GM19455 (cell line): ENCODE data around the gene LEKR1.

Experiments used
- ATAC-seq: cut with Tn5 transposase; IDR thresholded peaks from one replicate; pipeline ENCODE4 v1.9.1; 2021; ENCODE audit not compliant: unreplicated experiment

The LEKR1 gene

DNA sequence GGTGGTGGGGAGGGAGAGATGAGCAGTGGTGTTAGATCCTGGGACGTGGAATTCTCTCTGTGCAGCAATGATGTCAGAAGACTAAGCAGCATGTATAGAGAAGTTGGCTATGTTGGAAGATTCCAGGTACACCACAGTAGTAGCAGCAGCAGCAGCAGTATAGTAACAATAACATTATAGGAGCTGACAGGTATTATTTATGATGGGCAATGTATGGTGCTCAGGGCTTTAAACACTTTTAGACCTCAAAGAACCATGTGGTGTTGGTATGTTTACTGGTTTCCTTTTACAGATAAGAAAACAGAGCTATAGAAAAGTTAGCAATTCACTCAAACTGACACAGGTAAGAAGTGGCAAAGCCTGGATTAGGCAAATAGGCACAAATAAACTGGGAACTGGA is 229.9 kb downstream of the LEKR1 start:
- no peak for ATAC-seq

DNA sequence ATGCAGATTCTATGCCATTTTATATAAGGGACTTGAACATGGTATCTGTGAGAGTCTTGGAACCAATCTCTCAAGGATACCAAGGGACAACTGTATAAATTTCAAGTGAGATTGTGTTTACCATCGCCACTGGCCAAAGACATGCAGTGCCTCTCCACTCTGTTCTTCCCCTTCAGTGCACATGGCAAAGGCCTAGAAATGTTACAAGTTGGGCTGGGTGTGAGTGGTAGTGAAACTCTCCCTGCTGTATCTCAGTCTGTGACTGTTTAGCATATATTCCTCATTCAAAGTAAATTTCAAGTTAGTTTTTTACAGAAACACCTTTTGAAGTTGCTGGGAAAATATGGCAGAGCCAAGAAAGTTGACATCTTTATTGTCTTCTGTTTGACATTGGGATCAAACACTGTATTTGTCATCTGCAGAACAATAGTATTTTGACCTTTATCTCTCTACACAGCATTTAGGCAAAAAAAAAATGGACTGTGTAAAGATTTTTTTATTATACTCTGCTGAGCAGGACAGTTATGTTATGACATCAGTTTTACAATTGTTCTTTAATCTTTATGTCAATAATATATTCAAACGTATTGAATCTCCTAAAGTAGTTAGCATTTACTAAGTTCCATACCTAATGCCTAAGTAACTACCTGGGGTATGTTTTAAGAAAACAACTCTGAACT is 232.4 kb downstream of the LEKR1 start:
- no peak for ATAC-seq

DNA sequence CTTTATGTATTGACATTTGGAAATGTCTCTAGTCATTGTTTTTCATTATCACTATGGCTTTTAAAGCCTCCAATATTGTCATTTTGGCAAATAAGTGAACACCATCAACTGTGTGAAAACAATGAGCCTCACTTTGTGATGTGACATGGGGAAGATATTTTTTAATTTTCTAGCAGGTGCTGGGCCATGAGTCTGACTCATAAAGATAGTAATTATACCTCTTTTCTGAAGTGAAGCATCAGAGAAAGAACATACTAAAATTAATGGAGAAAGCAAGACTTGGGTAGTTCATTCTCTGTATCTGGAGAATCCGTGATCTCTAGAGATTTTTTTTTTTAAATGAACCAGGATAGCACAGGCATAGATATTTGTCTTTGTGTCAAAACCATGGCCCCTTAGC is 233.0 kb downstream of the LEKR1 start:
- ATAC-seq: peak; percentile 58

DNA sequence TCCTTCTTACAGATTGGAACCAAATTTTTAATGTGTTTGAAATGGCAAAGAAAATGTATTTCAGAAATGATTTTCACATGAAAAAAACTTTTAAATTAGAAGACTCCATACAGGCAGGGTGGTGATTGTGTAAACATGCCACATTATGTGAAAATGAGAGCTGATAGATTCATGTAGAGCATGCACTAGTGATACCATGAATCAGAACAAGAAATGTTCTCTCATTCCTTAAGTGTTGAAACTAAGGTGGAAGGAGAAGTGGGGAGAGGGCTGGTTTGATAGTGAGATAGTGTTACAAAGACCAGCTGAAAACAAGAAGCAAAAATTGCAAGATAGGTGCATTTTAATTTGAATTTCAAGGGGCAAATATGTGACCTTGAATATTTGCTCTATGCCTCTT is 233.5 kb downstream of the LEKR1 start:
- ATAC-seq: peak; percentile 72

DNA sequence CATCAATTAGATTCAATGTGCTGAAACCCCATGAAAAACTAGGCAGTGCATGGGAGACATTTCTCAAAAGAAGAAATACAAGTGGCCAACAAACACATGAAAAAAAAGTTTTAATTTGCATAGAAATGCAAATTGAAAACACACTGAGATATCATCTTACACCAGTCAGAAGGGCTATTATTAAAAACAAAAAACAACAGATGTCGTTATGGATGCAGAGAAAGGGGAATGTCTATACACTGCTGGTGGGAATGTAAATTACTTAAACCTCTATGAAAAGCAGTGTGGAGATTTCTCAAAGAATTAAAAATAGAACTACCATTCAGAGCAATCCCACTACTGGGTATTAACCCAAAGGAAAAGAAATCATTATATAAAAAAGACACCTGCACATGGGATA is 235.1 kb downstream of the LEKR1 start:
- ATAC-seq: no peak

DNA sequence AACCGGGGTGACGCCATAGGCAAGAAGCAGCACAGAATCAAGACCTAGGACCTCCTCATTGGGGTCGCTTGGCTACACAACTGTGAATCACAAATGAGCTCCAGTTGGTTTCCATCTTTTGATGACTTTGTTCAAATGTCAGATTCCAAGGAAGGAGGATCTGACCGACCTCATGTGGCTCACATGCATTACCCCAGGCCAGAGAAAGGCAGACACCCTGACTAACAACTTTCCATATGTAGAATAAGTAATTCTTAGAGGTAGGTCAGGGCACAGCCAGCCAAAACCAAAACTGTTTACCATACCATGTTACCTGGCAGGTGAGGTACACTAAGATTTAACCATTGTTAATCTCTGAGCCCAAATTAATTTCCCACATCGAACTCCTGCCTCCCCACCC is 237.3 kb downstream of the LEKR1 start:
- no peak for ATAC-seq

DNA sequence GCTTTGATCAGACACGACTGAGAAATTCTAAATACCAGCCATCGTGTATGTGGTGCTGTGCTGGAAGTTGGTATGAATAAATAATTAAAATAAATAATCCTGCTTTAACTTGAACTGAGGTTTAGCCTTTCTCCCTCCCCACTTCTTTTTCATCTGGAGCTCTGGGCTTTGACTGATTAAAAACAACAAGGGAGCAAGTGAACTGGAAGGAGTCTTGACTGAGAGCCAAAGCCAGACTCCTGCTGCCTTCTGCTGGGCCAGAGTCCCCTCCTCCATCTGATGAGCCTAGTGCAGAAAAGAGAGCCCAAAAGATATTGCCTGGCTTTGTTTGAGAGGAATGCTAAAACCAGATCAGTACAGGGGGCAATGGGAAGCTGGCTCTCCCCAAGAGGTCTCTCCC is 237.8 kb downstream of the LEKR1 start:
- no peak for ATAC-seq

DNA sequence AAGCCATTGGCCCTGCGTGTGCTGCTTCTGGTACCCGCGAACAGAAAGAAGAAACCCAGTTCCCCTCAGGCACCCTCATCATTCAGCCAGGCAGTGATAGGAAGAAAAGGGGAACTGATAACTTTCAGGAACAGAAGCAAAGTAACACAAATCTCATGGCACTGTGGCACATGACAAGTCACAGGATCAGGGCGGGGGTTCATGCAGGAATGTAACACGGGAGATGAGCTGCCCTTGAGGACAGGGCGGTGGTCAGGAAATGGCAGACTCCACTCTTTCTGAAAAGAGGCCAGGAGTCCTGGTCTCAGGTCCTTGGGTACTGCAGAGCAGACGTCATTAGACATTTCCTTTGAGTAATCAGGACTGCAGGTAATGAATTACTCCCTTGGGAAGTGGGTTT is 238.2 kb downstream of the LEKR1 start:
- ATAC-seq: peak; percentile 65

DNA sequence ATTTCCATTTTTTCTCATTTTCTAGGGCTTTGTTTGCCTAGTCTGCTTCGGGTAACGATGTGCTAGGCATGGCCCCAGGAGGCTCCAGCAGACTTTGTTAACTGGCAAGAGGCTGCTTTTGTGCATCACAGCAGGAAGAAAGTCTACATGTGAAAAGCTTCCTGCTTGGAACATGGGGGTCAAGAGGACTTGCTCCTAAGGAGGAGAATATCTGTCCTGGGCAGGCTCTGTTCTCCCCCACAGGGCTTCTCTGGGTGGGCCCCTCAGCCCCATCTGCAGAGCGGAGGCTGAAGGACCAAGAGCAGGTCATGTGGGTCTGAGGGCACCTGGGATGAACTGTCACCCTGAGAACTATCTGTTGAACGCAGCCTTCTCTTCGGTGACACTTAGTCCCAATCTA is 239.0 kb downstream of the LEKR1 start:
- no peak for ATAC-seq

DNA sequence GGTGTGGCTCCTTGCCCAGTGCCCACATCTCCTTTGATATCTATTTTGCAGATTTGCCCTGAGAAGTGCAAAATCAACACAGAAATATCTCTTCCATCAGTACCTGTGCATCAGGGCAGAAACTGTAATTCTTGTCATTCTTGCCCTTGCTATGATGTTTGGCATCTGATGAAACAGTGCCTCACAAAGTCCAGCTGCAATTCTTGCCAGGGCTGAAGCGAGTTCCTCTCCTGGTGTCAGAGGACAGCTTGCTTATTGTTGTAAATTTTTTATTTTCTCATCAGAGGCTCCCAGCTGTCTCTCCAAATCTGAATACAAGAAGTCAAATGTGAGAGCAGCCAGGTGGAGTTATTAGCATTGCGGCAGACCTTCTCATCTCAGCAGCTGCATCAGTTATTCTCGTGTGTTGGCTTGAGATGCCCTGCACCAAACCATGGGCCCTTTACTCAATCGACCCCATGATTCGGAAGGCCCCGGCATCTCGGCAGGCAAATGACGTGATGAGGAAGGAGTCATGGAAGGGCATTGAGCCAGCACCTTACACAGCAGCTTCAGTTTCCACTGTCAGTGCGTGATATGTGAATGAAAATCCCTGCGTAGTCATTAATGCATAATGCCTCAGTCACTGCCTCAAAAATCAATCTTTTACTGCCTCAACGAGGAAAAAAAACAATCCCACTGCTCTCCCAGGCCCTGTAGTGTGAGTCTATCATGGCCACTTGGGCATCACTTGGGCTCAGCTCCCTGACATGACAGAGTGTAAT is 240.4 kb downstream of the LEKR1 start:
- no peak for ATAC-seq

DNA sequence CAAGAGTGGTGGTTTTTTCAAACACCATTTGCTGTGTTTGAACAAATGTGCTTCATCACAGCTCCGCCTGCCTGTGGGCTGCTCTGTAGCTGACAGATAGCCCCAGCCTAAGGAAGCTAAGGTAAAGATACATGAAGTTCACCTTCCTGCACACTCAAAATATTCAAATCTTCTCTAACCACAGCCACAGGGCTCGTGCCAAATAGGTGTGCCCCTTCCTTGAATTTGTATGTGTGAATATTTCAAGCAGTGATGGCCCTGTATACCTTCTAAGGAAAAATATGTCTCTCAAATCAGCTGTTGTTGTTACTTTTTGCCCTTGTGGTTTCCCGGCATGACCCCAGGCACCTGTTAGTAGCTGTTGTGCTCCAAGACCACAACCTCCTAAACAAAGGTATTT is 241.0 kb downstream of the LEKR1 start:
- no peak for ATAC-seq

DNA sequence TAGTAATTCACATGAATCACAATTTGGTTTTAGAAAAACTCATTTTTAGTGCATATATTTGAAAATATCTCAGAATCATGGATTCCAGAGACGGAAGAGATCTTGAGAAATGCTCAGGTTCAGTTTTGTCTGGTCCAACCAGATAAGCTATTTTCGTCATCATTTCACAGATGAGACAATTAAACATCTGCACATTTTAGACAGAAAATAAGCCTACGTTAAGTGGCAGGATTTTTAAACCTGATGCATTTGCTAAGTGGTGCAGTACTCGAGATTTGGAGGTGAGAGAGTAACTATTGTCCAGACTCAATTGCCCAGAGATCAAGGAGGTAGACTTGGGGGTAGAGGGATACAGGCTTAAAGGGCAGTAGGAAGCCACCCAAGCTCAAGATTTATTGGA is 243.3 kb downstream of the LEKR1 start:
- no peak for ATAC-seq

DNA sequence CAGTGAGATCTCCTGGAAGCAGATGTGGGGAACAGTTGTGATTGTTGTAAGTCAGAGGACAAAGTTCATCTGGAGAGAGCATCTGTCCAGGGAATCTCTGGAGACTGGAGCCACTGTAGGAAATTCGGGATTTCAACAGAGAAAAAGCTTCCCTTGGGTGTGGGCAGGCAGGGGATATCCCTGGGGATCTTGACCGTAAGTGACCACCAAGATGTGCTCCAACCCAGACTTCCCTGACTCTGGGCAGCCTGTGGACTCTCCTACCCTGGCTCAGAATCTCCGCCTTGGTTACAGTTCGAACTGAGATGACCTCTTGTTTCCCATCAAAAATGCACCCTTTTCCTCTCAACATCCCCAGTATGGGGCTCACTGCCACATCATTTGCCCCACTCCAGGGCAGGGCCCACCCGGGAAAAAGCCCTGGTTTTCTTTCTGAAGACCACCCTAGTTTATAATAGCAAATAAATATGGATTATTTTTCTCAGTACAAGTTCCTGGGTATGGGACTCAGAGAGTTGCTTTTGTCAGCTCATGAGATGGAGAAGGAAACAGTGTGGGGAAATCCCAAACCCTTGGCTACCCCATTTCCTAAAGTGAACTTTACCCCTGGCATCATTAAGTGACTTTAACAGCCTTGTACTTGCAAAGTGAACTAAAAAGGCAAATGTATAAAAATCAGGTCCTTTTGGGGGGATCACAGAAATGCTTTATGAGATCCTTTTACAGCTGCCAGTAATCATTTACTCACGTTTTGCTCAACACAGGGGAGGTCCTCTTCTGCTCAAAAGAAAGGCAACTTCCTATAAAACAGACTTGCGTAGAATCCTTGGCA is 243.9 kb downstream of the LEKR1 start:
- ATAC-seq: no peak

DNA sequence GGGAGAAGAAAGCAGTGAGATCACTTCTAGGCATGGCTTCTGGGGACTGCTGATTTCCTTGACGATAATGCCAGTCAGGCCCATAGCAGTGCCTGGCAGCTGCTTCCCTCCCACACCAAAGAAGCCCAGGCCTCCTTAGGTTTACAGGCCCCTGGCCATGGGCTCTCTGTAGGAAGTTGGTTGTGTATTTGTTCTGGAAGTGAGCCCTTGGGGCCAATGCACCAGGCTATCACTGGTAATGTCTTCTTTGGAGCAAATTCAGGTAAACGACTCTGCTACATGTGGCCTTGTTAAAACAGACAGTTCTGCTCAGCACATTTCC is 244.5 kb downstream of the LEKR1 start:
- no peak for ATAC-seq

DNA sequence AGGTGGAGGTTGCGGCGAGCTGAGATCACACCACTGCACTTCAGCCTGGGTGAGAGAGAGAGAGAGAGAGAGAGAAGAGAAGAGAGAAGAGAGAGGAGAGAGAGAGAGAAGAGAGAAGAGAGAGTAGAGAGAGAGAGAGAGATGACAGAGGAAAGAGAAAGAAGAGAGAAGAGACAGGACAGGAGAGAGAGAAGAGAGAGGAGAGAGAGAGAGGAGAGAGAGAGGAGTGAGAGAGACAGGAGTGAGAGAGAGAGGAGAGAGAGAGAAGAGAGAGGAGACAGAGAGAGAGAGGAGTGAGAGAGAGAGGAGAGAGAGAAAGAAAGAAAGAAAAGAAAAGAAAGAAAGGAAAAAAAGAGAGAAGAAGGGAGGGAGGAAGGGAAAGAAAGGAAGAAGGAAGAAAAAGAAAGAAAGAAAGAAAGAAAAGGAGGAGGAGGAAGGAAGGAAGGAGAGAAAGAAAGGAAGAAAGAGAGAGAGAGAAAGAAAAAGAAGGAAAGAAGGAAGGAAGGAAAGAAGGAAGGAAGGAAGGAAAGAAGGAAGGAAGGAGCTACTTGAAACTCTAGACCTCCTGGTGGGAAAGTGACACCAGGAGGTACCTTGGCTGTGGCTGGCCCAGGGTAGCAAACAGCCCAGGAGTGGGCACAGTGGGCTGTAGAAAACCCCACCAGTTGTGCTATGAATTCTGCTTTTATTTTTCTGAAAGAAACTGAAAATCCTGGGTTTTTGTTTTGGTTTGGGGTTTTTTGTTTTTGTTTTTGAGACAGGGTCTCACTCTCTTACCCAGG is 245.8 kb downstream of the LEKR1 start:
- no peak for ATAC-seq

DNA sequence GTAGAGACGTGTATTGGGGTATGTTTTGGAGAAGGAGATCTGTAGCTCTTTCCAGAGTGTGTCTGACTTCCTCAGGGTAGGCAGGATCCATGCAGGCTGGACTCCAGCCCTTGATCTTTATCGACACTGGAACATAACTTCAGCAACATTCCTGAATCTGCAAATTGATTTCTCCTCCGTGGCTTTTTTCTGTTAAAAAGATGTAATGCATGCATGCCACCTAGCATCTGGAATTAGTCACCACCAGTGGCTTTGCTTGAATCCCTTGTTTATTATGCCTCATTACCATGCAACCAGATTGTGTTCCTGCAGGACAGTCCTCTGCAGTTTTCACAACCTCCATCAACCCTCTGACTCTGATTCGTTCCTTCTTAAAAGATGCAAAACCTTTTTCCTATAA is 247.7 kb downstream of the LEKR1 start:
- no peak for ATAC-seq

DNA sequence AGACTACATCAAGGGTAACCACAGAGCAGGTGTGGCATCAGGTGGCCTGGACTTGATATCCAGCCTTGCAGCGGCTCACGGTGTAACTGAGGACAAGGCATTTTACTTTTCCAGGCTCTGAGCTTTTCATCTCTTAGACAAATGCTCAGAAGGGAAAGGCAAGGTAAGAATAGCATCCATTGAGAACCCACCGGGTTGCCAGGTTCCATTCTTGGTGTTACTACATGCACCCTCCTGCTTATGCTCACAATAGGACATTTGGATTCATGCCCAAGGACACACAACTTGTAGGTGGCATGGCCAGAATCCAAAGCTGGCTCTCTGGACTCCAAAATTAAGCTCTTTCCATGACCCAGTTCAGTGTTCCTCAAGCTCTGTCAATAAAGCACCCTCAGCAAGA is 248.3 kb downstream of the LEKR1 start:
- ATAC-seq: no peak

DNA sequence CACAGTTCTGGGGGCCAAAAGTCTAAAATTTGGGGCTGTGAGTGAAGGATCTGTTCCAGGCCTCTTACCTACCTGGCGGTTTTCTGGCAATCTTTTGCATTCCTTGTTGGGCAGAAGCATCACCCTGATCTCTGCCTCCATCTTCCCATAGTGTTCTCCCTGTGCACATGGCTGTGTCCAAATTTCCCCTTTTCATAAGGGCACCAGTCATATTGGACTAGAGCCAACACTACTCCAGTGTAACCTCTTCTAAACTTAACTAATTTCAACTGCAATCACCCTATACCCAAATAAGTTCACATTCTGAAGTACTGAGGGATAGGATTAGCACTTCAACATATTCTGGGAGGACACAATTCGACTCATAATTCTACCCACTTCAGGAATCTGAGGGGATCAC is 248.8 kb downstream of the LEKR1 start:
- no peak for ATAC-seq

DNA sequence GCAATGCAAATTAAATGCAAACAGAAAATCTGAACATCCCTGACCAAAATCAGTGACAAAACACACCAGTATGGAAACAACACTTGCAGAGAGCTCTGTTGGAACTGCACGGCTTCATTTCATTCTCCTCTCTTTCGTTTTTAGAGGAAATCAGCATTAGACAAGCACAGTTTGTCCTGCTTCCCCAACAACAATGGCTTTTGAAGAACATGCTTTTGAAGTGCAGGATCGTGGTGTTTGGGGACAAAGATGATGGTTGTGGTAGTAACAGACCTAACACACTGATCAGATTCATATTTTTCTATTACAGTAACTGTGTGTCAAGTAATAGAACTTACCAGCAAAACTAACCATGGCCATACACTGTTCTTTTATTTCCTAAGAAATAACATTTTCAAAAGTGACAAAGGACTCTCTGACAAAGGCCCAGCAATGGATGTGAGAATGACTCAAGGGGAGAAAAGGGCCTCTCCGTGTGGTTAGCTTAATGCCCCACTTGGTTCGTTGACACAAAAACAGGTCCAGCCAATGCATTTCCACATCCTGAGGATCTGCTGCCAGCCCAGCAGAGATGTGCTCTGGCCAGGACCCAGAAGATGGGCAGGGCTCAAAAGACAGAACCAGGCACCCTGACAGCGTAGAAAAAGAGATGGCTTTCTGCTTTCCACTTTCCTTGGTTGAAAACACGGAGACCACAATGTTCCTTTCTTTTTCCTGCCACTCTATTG is 249.7 kb downstream of the LEKR1 start:
- ATAC-seq: no peak

DNA sequence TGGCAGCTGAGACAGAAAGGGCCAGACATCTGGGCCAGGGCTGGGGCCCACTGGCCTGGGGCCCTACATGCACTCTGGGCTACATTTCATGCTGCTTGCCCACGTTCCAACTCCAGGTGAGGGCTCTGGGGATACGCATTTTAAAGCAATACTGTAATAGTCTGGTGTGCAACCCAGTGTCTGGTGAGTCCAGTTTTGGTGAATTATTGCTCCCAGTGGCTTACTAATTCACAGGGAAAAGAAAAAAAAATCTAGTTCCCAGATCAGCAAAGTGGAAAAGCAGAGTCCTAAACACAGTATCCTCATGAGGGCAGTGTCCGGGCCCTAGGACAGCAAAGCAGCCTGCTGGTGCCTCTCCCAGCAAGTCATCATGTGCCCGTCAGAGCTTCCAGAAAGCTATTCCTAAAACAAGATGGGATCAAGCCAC is 251.4 kb downstream of the LEKR1 start:
- ATAC-seq: no peak
